ENCODE results near the gene MTUS2.

MTUS2 gene

DNA sequence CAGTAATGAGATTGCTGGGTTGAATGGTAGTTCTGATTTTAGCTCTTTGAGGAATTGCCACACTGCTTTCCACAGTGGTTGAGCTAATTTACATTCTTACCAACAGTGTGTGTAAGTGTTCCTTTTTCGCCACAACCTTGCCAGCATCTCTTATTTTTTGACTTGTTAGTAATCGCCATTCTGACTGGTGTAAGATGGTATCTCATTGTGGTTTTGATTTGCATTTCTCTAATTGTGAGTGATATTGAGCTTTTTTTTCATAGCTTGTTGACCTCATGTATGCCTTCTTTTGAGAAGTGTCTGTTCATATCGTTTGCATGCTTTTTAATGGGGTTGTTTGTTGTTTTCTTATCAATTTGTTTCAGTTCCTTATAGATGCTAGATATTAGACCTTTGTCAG is 245.0 kb downstream of the MTUS2 start:
- no peak overlapping the region for H3K4me3 ChIP-seq (ENCODE audit: insufficient read depth, low read length, poor library complexity, severe bottlenecking)
- H3K4me2 ChIP-seq (ENCODE audit: low read depth, low read length, poor library complexity, severe bottlenecking): no peak overlapping the region
- no peaks in the 10 kb centered on the region for H3K27me3 ChIP-seq (ENCODE audit: low read length)
- H3K27ac ChIP-seq (ENCODE audit: low read depth, low read length): no peak overlapping the region
- no peaks in the 10 kb centered on the region for H3K36me3 ChIP-seq (ENCODE audit: low read length)
- no peaks in the 10 kb centered on the region for H3K79me2 ChIP-seq (ENCODE audit: insufficient read depth, low read length)
- no peaks in the 10 kb centered on the region; the same call in 1 of the 2 replicates for H3K9me3 ChIP-seq (ENCODE audit: insufficient read depth, low read length)
- H4K20me1 ChIP-seq (ENCODE audit: low read depth, low read length): no peaks in the 10 kb centered on the region
- H3K9ac ChIP-seq (ENCODE audit: low read length): no peak overlapping the region
- no peaks in the 10 kb centered on the region for H3F3A ChIP-seq (ENCODE audit: insufficient read depth)
- TF ChIP-seq, protein P1, sequence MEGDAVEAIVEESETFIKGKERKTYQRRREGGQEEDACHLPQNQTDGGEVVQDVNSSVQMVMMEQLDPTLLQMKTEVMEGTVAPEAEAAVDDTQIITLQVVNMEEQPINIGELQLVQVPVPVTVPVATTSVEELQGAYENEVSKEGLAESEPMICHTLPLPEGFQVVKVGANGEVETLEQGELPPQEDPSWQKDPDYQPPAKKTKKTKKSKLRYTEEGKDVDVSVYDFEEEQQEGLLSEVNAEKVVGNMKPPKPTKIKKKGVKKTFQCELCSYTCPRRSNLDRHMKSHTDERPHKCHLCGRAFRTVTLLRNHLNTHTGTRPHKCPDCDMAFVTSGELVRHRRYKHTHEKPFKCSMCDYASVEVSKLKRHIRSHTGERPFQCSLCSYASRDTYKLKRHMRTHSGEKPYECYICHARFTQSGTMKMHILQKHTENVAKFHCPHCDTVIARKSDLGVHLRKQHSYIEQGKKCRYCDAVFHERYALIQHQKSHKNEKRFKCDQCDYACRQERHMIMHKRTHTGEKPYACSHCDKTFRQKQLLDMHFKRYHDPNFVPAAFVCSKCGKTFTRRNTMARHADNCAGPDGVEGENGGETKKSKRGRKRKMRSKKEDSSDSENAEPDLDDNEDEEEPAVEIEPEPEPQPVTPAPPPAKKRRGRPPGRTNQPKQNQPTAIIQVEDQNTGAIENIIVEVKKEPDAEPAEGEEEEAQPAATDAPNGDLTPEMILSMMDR (IDR thresholded peaks at IDR 0.05; ENCODE audit: insufficient read depth, low read length, poor library complexity, severe bottlenecking): no peak
- no peak for TF ChIP-seq EZH2phosphoT487 (conservative IDR thresholded peaks at IDR 0.05; ENCODE audit: low read length)
- no peaks in the 10 kb centered on the region for H3K9me2 ChIP-seq (replicated peaks; ENCODE audit: insufficient read depth, low read length)
- H2AFZ ChIP-seq (ENCODE audit: low read depth, low read length, severe bottlenecking): no peak overlapping the region

GRCh38 chr13:29067306-29067945 is 247.3 kb downstream of the MTUS2 start:
- no peak overlapping the region for H3K4me3 ChIP-seq (ENCODE audit: insufficient read depth, low read length, poor library complexity, severe bottlenecking)
- TF ChIP-seq, protein P1 (IDR thresholded peaks at IDR 0.05; ENCODE audit: insufficient read depth, low read length, poor library complexity, severe bottlenecking): no peak
- no peak for TF ChIP-seq EZH2phosphoT487 (conservative IDR thresholded peaks at IDR 0.05; ENCODE audit: low read length)
- H3K36me3 ChIP-seq (ENCODE audit: low read length): no peaks in the 10 kb centered on the region
- H4K20me1 ChIP-seq (ENCODE audit: low read depth, low read length): no peaks in the 10 kb centered on the region
- no peak overlapping the region for H2AFZ ChIP-seq (ENCODE audit: low read depth, low read length, severe bottlenecking)
- H3K79me2 ChIP-seq (ENCODE audit: insufficient read depth, low read length): no peaks in the 10 kb centered on the region
- H3K4me2 ChIP-seq (ENCODE audit: low read depth, low read length, poor library complexity, severe bottlenecking): no peak overlapping the region
- H3K27ac ChIP-seq (ENCODE audit: low read depth, low read length): no peak overlapping the region
- no peaks in the 10 kb centered on the region for H3K9me3 ChIP-seq (ENCODE audit: insufficient read depth, low read length)
- no peak overlapping the region for H3K9ac ChIP-seq (ENCODE audit: low read length)
- H3K9me2 ChIP-seq (replicated peaks; ENCODE audit: insufficient read depth, low read length): no peaks in the 10 kb centered on the region
- no peaks in the 10 kb centered on the region for H3F3A ChIP-seq (ENCODE audit: insufficient read depth)
- no peaks in the 10 kb centered on the region for H3K27me3 ChIP-seq (ENCODE audit: low read length)

DNA sequence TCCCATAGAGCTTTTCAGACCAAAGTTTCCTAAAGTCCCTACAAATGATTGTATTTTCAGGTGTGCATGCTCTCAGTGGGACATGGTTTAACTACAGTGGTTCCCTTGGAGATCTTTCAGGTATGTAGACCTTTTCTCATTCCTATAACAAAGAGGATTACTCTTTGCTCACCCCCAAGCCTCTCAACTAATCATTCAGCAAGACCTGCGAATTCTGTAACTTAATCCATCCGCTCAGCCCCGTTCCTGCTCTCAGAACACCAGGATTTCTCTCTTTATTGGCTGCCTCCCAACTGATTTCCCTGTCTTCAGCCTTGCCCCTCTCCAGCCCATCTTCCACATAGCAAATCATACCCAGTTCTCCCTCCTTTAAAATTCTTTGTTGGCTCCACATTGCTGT is 253.6 kb downstream of the MTUS2 start:
- no peak for TF ChIP-seq EZH2phosphoT487 (conservative IDR thresholded peaks at IDR 0.05; ENCODE audit: low read length)
- TF ChIP-seq, protein P1 (IDR thresholded peaks at IDR 0.05; ENCODE audit: insufficient read depth, low read length, poor library complexity, severe bottlenecking): no peak
- H2AFZ ChIP-seq (ENCODE audit: low read depth, low read length, severe bottlenecking): no peak overlapping the region
- H3K4me2 ChIP-seq (ENCODE audit: low read depth, low read length, poor library complexity, severe bottlenecking): no peak overlapping the region
- no peaks in the 10 kb centered on the region for H3K36me3 ChIP-seq (ENCODE audit: low read length)
- H3K27ac ChIP-seq (ENCODE audit: low read depth, low read length): no peak overlapping the region
- no peaks in the 10 kb centered on the region for H3K9me2 ChIP-seq (replicated peaks; ENCODE audit: insufficient read depth, low read length)
- H3K9me3 ChIP-seq (ENCODE audit: insufficient read depth, low read length): no peaks in the 10 kb centered on the region
- no peaks in the 10 kb centered on the region for H3K79me2 ChIP-seq (ENCODE audit: insufficient read depth, low read length)
- H3K27me3 ChIP-seq (ENCODE audit: low read length): no peaks in the 10 kb centered on the region
- no peak overlapping the region for H3K9ac ChIP-seq (ENCODE audit: low read length)
- no peak overlapping the region for H3K4me3 ChIP-seq (ENCODE audit: insufficient read depth, low read length, poor library complexity, severe bottlenecking)
- no peaks in the 10 kb centered on the region for H4K20me1 ChIP-seq (ENCODE audit: low read depth, low read length)
- no peaks in the 10 kb centered on the region for H3F3A ChIP-seq (ENCODE audit: insufficient read depth)

Measured in SU-DHL-6 (cell line).